Esophagus (tissue), 2 donors: Measurements from ENCODE around the gene KSR1. TPM values are rescaled to one million over a fixed set of nuclear protein-coding genes. Genes with fewer than 3 reads are reported as not detected.

ENCODE experiments used
- H3K27ac ChIP-seq, 2 donors: one replicate each; pipeline ENCODE4 v1.5.1; 2013; ENCODE audit warnings: low read depth in 2 of 2, mild to moderate bottlenecking in 2 of 2, inconsistent platforms in 1 of 2, low read length in 1 of 2, moderate library complexity in 1 of 2
- H3K27me3 ChIP-seq, 2 donors: one replicate each; pipeline ENCODE4 v1.6.1; 2013; ENCODE audit warnings: low read length in 2 of 2, control low read depth in 1 of 2, mild to moderate bottlenecking in 1 of 2; ENCODE audit not compliant: insufficient read depth in 2 of 2, control insufficient read depth in 1 of 2
- H3K36me3 ChIP-seq, 2 donors: one replicate each; pipeline ENCODE4 v1.6.1; 2013; ENCODE audit warnings: low read length in 1 of 2; ENCODE audit not compliant: control insufficient read depth in 2 of 2, insufficient read depth in 2 of 2
- H3K4me1 ChIP-seq, 2 donors: one replicate each; pipeline ENCODE4 v1.6.1; 2013; ENCODE audit warnings: low read length in 1 of 2; ENCODE audit not compliant: control insufficient read depth in 2 of 2, insufficient read depth in 2 of 2
- H3K4me3 ChIP-seq, 2 donors: one replicate each; pipeline ENCODE4 v1.5.1; 2013; ENCODE audit warnings: low read length in 2 of 2, mild to moderate bottlenecking in 2 of 2, low read depth in 1 of 2, moderate library complexity in 1 of 2
- H3K9me3 ChIP-seq, 2 donors: one replicate each; pipeline ENCODE4 v1.6.1; 2013; ENCODE audit warnings: mild to moderate bottlenecking in 2 of 2, low read depth in 1 of 2, low read length in 1 of 2, moderate library complexity in 1 of 2; ENCODE audit not compliant: control insufficient read depth in 2 of 2, insufficient read depth in 1 of 2
- WGBS, 2 donors: extraction: QIAGEN DNeasy Blood & Tissue Kit; methylation state at CpG; one replicate each; pipeline ENCODE4 v1.1.7; 2013; 5-methylcytosine and 5-hydroxymethylcytosine counted together
- polyA plus RNA-seq, 2 donors: library from polyadenylated mRNA; stranded (reverse); fragments of 200-250 nt; gene quantifications; one replicate each; pipeline ENCODE4 v1.2.3, GENCODE V29; 2013
- donor health status: healthy with polysubstance abuse.
- donor health status: Bipolar disorder and iron deficiency.

The KSR1 gene
- polyA plus RNA-seq, 2 donors: 35.3 to 52.4 TPM

GRCh38 chr17:27559506-27560481 lies 103.5 kb downstream of the KSR1 start:
- Histone ChIP-seq H3K27ac (peak overlapping the region; percentile 52 to 65), H3K36me3 (peaks cover 4 to 9% of the 10 kb centered on the region in 2 donors), H3K4me1 (peaks cover 0 to 9% of the 10 kb centered on the region in 2 donors), H3K4me3 (no peak overlapping the region), H3K27me3 (no peaks in the 10 kb centered on the region), H3K9me3 (no peaks in the 10 kb centered on the region)
- WGBS, 2 donors: 41 to 46% methylated on average over 22 of the region's 22 CpGs

GRCh38 chr17:27560668-27561067 lies 104.4 kb downstream of the KSR1 start:
- 53 to 63% methylated on average over 4 of the region's 4 CpGs for WGBS, 2 donors
- H3K27ac ChIP-seq: peak overlapping the region; percentile 48 to 52
- H3K4me1 ChIP-seq: peaks cover 0 to 9% of the 10 kb centered on the region in 2 donors
- no peaks in the 10 kb centered on the region for H3K9me3 ChIP-seq
- no peaks in the 10 kb centered on the region for H3K27me3 ChIP-seq
- H3K4me3 ChIP-seq: no peak overlapping the region
- H3K36me3 ChIP-seq: peaks cover 4 to 9% of the 10 kb centered on the region in 2 donors

- H3K27me3 ChIP-seq: no peaks in the 10 kb centered on the region
- WGBS, 2 donors: 82 to 86% methylated on average over 8 of the region's 8 CpGs
- H3K4me3 ChIP-seq: no peak overlapping the region
- H3K9me3 ChIP-seq: no peaks in the 10 kb centered on the region
- peaks cover 0 to 4% of the 10 kb centered on the region in 2 donors for H3K36me3 ChIP-seq
- H3K27ac ChIP-seq: no peak overlapping the region
- H3K4me1 ChIP-seq: peaks cover 0 to 9% of the 10 kb centered on the region in 2 donors
Observed at GRCh38 chr17:27562777-27563455, 106.7 kb downstream of the KSR1 start.

GRCh38 chr17:27563532-27563931 lies 107.3 kb downstream of the KSR1 start:
- Histone ChIP-seq H3K36me3 (peaks cover 0 to 5% of the 10 kb centered on the region in 2 donors), H3K4me1 (peaks cover 2 to 9% of the 10 kb centered on the region in 2 donors), H3K4me3 (no peak overlapping the region), H3K27ac (no peak overlapping the region), H3K9me3 (no peaks in the 10 kb centered on the region), H3K27me3 (no peaks in the 10 kb centered on the region)
- WGBS, 2 donors: 82 to 86% methylated on average over 7 of the region's 7 CpGs

GRCh38 chr17:27564463-27564862 lies 108.2 kb downstream of the KSR1 start:
- H3K9me3 ChIP-seq: no peaks in the 10 kb centered on the region
- WGBS, 2 donors: 75 to 83% methylated on average over 2 of the region's 2 CpGs
- H3K36me3 ChIP-seq: peaks cover 0 to 3% of the 10 kb centered on the region in 2 donors
- H3K27ac ChIP-seq: no peak overlapping the region
- H3K4me3 ChIP-seq: no peak overlapping the region
- peaks cover 5 to 9% of the 10 kb centered on the region in 2 donors for H3K4me1 ChIP-seq
- H3K27me3 ChIP-seq: no peaks in the 10 kb centered on the region

GRCh38 chr17:27565874-27566670 lies 109.8 kb downstream of the KSR1 start:
- no peaks in the 10 kb centered on the region for H3K27me3 ChIP-seq
- no peaks in the 10 kb centered on the region for H3K9me3 ChIP-seq
- H3K4me1 ChIP-seq: peaks cover 2 to 5% of the 10 kb centered on the region in 2 donors
- H3K36me3 ChIP-seq: peaks cover 0 to 10% of the 10 kb centered on the region in 2 donors
- H3K27ac ChIP-seq: no peak overlapping the region
- H3K4me3 ChIP-seq: no peak overlapping the region
- WGBS, 2 donors: 80 to 84% methylated on average over 11 of the region's 11 CpGs

GRCh38 chr17:27566671-27567562 lies 110.7 kb downstream of the KSR1 start:
- H3K4me3 ChIP-seq: no peak overlapping the region
- peaks cover 2 to 5% of the 10 kb centered on the region in 2 donors for H3K4me1 ChIP-seq
- H3K27ac ChIP-seq: no peak overlapping the region
- peaks cover 0 to 11% of the 10 kb centered on the region in 2 donors for H3K36me3 ChIP-seq
- no peaks in the 10 kb centered on the region for H3K9me3 ChIP-seq
- 82 to 88% methylated on average over 14 of the region's 14 CpGs for WGBS, 2 donors
- no peaks in the 10 kb centered on the region for H3K27me3 ChIP-seq

- H3K4me1 ChIP-seq: peaks cover 0 to 5% of the 10 kb centered on the region in 2 donors
- H3K36me3 ChIP-seq: peaks cover 0 to 11% of the 10 kb centered on the region in 2 donors
- H3K9me3 ChIP-seq: no peaks in the 10 kb centered on the region
- no peak overlapping the region for H3K4me3 ChIP-seq
- H3K27ac ChIP-seq: no peak overlapping the region
- 64 to 81% methylated on average over 5 of the region's 5 CpGs for WGBS, 2 donors
- H3K27me3 ChIP-seq: no peaks in the 10 kb centered on the region
Observed at GRCh38 chr17:27567563-27567859, 111.3 kb downstream of the KSR1 start.
